HCT116 (cell line): ENCODE data around the gene DCBLD2. TPM values are rescaled to one million over a fixed set of nuclear protein-coding genes. Genes with fewer than 3 reads are reported as not detected.

ENCODE experiments used
- ATAC-seq: fragments of 200-7000 bp; cut with Tn5 transposase; 2 replicates; pipeline ENCODE4 v1.9.1; 2020; ENCODE audit warnings: mild to moderate bottlenecking, moderate library complexity
- BruUV-seq: library from RNA; stranded (reverse); fragments of 400-500 nt; replicated peaks from 2 replicates; lab custom pipeline; 2021; lab: Mats Ljungman, UMichigan
- CTCF ChIA-PET: fragments of 300-600 bp; sonication (Branson Sonifier 250); formaldehyde crosslinking; loops from one replicate; lab custom pipeline; 2021; ENCODE audit warnings: antibody characterized with exemption; lab: Charles Lee
- POLR2A ChIA-PET: fragments of 300-600, 350-600 bp; sonication (Branson Sonifier 250); formaldehyde crosslinking; loops from one replicate; lab custom pipeline; 2021; ENCODE audit warnings: antibody characterized with exemption; lab: Charles Lee
- RAD21 ChIA-PET, 2 experiments: fragments of 300-600 bp; sonication (Branson Sonifier 250); formaldehyde crosslinking; loops; one replicate each; lab custom pipeline; 2023; ENCODE audit warnings: low total read pairs in 2 of 2; ENCODE audit not compliant: uncharacterized antibody in 2 of 2, unreplicated experiment in 2 of 2, low non-redundant PET in 1 of 2; lab: Charles Lee
- DNase-seq: peaks from one replicate; pipeline ENCODE4 v3.0.0-alpha.2; 2010; ENCODE audit warnings: low read depth, low spot score
- H2AFZ ChIP-seq: fragments of 200-600 bp; shearing (Covaris generic), sonication (generic); 2 replicates; pipeline ENCODE4 v1.6.1; 2017; ENCODE audit warnings: low read depth, mixed run types, mixed read lengths, antibody characterized with exemption, low read length; ENCODE audit not compliant: poor library complexity, severe bottlenecking
- H3K27ac ChIP-seq: 2 replicates; pipeline ENCODE4 v1.5.1; 2012; ENCODE audit warnings: low read depth, low read length
- H3K27me3 ChIP-seq: fragments of 200-600 bp; sonication (generic); 2 replicates; pipeline ENCODE4 v1.6.1; 2016; ENCODE audit warnings: mixed run types, low read length, mixed read lengths; ENCODE audit not compliant: insufficient read depth
- H3K36me3 ChIP-seq, 2 experiments: fragments of 200-500 bp in 1 of 2; fragments of 200-600 bp in 1 of 2; sonication (Bioruptor generic) in 1 of 2; sonication (generic) in 1 of 2; 2 replicates each; pipeline versions ENCODE4 v1.5.1 to v1.6.1; 2014 to 2016; ENCODE audit warnings: low read length in 2 of 2, inconsistent platforms in 1 of 2, mixed read lengths in 1 of 2, mixed run types in 1 of 2; ENCODE audit not compliant: insufficient read depth in 2 of 2, control insufficient read depth in 1 of 2
- H3K4me1 ChIP-seq, 2 experiments: fragments of 200-600 bp in 1 of 2; sonication (generic) in 1 of 2; 2 replicates each; pipeline versions ENCODE4 v1.5.1 to v1.6.1; 2012 to 2017; ENCODE audit warnings: low read length in 2 of 2, inconsistent platforms in 1 of 2, mild to moderate bottlenecking in 1 of 2, mixed read lengths in 1 of 2, mixed run types in 1 of 2, moderate library complexity in 1 of 2; ENCODE audit not compliant: insufficient read depth in 2 of 2, control insufficient read depth in 1 of 2
- H3K4me2 ChIP-seq: fragments of 200-600 bp; sonication (generic); 2 replicates; pipeline ENCODE4 v1.6.1; 2017; ENCODE audit warnings: mixed run types, low read length, mixed read lengths
- H3K4me3 ChIP-seq, 2 experiments: fragments of 200-600 bp in 1 of 2; sonication (generic) in 1 of 2; replicated peaks in 1 of 2; 2 replicates each; pipeline ENCODE4 v1.5.1; 2011 to 2016; ENCODE audit warnings: low read length in 2 of 2, control low read depth in 1 of 2, low read depth in 1 of 2, mild to moderate bottlenecking in 1 of 2, mixed read lengths in 1 of 2, mixed run types in 1 of 2
- H3K79me2 ChIP-seq: fragments of 200-600 bp; sonication (generic); 2 replicates; pipeline ENCODE4 v1.6.1; 2017; ENCODE audit warnings: mild to moderate bottlenecking, mixed run types, low read length, moderate library complexity, mixed read lengths; ENCODE audit not compliant: insufficient read depth
- H3K9ac ChIP-seq: fragments of 200-600 bp; sonication (generic); 2 replicates; pipeline ENCODE4 v1.6.1; 2016; ENCODE audit warnings: low read length, mixed read lengths
- H3K9me2 ChIP-seq: fragments of 200-600 bp; sonication (generic), shearing (Covaris generic); 2 replicates; pipeline ENCODE4 v1.6.1; 2017; ENCODE audit warnings: mixed run types, mild to moderate bottlenecking, moderate library complexity; ENCODE audit not compliant: insufficient read depth
- H3K9me3 ChIP-seq, 2 experiments: fragments of 200-500 bp in 1 of 2; fragments of 200-600 bp in 1 of 2; sonication (Bioruptor generic) in 1 of 2; sonication (generic) in 1 of 2; 2 replicates each; pipeline ENCODE4 v1.6.1; 2014 to 2017; ENCODE audit warnings: low read length in 2 of 2, mixed read lengths in 2 of 2, inconsistent platforms in 1 of 2, low read depth in 1 of 2, mild to moderate bottlenecking in 1 of 2, mixed run types in 1 of 2, moderate library complexity in 1 of 2; ENCODE audit not compliant: control insufficient read depth in 1 of 2, insufficient read depth in 1 of 2
- H4K20me1 ChIP-seq: fragments of 200-600 bp; sonication (generic), shearing (Covaris generic); 2 replicates; pipeline ENCODE4 v1.6.1; 2017; ENCODE audit warnings: mixed run types, mild to moderate bottlenecking, moderate library complexity; ENCODE audit not compliant: insufficient read depth
- EGR1 ChIP-seq: IDR thresholded peaks from 2 replicates; pipeline ENCODE4 v1.6.1; 2012; ENCODE audit warnings: low read depth
- EZH2 ChIP-seq: fragments of 200-600 bp; sonication (generic); IDR thresholded peaks from 2 replicates; pipeline ENCODE4 v1.6.1; 2017; ENCODE audit warnings: antibody characterized with exemption, mixed run types
- FOSL1 ChIP-seq: IDR thresholded peaks from 2 replicates; pipeline ENCODE4 v1.6.1; 2012; ENCODE audit warnings: low read depth
- JUND ChIP-seq: IDR thresholded peaks from 2 replicates; pipeline ENCODE4 v1.6.1; 2012
- MAX ChIP-seq: IDR thresholded peaks from 2 replicates; pipeline ENCODE4 v1.6.1; 2012
- POLR2A ChIP-seq: IDR thresholded peaks from 2 replicates; pipeline ENCODE4 v1.7.0; 2011; ENCODE audit warnings: borderline replicate concordance; ENCODE audit not compliant: insufficient read depth, insufficient read length; ENCODE audit errors: extremely low read depth
- RAD21 ChIP-seq: IDR thresholded peaks from 2 replicates; pipeline ENCODE4 v1.6.1; 2012; ENCODE audit warnings: low read depth, mild to moderate bottlenecking
- SIN3A ChIP-seq: IDR thresholded peaks from 2 replicates; pipeline ENCODE4 v1.6.1; 2012; ENCODE audit warnings: low read depth
- TCF7L2 ChIP-seq: IDR thresholded peaks from 2 replicates; pipeline ENCODE4 v1.7.0; 2011; ENCODE audit warnings: borderline replicate concordance, inconsistent platforms; ENCODE audit not compliant: insufficient read depth, insufficient read length; ENCODE audit errors: extremely low read depth
- ZFX ChIP-seq: fragments of 450-650 bp; IDR thresholded peaks from 2 replicates; pipeline ENCODE4 v1.6.1; 2017
- ZNF274 ChIP-seq: fragments of 200-500 bp; sonication (Bioruptor generic); IDR thresholded peaks from 2 replicates; pipeline ENCODE4 v1.6.1; 2014; ENCODE audit warnings: mild to moderate bottlenecking, low read depth, low read length, inconsistent platforms
- intact Hi-C: fragments of 100-400 bp; cut with micrococcal nuclease; formaldehyde crosslinking; loops from 2 replicates; pipeline ENCODE4 v1.10.0; 2022
- total RNA-seq: library from RNA; stranded (reverse); gene quantifications from one replicate; pipeline ENCODE4 v1.2.1, GENCODE V29; 2021; ENCODE audit not compliant: unreplicated experiment
- TF ChIP-seq, protein P1 (sequence below): IDR thresholded peaks from 2 replicates; pipeline ENCODE4 v1.6.1; 2011; ENCODE audit warnings: mild to moderate bottlenecking, low read length, moderate library complexity; ENCODE audit not compliant: insufficient replicate concordance; ENCODE audit errors: extremely low read depth
- TF ChIP-seq, protein P2 (sequence below), 3 experiments: fragments of 200-600 bp in 1 of 3; sonication (generic) in 1 of 3; IDR thresholded peaks in 2 of 3; conservative IDR thresholded peaks in 1 of 3; 2 replicates each; pipeline ENCODE4 v1.5.1; 2012 to 2017; ENCODE audit warnings: low read depth in 2 of 3, low read length in 2 of 3, antibody characterized with exemption in 1 of 3, borderline replicate concordance in 1 of 3, control low read depth in 1 of 3, mild to moderate bottlenecking in 1 of 3, mixed read lengths in 1 of 3, mixed run types in 1 of 3, moderate library complexity in 1 of 3; ENCODE audit not compliant: insufficient read depth in 1 of 3
- TF ChIP-seq, protein P3 (sequence below): IDR thresholded peaks from 2 replicates; pipeline ENCODE4 v1.6.1; 2012; ENCODE audit warnings: low read depth

Gene DCBLD2
- total RNA-seq, 1 experiment from 2014 or later: 532 TPM

GRCh38 chr3:98798820-98799219 lies 102.7 kb downstream of the DCBLD2 start (continued):
- TF ChIP-seq, protein P1, sequence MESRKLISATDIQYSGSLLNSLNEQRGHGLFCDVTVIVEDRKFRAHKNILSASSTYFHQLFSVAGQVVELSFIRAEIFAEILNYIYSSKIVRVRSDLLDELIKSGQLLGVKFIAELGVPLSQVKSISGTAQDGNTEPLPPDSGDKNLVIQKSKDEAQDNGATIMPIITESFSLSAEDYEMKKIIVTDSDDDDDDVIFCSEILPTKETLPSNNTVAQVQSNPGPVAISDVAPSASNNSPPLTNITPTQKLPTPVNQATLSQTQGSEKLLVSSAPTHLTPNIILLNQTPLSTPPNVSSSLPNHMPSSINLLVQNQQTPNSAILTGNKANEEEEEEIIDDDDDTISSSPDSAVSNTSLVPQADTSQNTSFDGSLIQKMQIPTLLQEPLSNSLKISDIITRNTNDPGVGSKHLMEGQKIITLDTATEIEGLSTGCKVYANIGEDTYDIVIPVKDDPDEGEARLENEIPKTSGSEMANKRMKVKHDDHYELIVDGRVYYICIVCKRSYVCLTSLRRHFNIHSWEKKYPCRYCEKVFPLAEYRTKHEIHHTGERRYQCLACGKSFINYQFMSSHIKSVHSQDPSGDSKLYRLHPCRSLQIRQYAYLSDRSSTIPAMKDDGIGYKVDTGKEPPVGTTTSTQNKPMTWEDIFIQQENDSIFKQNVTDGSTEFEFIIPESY: no peak
- TF ChIP-seq SIN3A: no peak

DNA sequence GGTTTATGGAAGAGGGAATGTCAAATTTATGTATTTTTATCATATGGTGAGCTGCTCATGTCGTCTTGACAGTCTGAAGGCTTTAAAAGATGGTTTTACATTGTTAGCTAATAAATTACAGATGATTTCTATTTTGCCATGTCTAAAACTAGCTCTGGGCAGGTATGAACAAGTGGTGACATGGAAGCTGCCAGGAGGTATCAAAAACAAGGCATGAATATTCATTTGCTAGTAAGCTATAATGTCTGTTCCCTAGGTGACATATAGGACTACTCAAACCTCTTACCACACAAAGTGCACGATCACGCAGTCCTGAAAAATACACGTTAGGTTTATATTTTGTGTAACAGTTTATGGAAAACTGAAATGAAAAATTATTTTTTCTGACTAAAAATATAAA lies 103.6 kb downstream of the DCBLD2 start:
- BruUV-seq: no TSS peak
- Histone ChIP-seq H3K9me3 (no peaks in the 10 kb centered on the region), H3K9ac (no peak overlapping the region), H3K27ac (no peak overlapping the region), H3K36me3 (peaks cover 30 to 53% of the 10 kb centered on the region in 2 experiments), H3K9me2 (no peaks in the 10 kb centered on the region), H4K20me1 (peaks cover 3% of the 10 kb centered on the region; the same call in 1 of the 2 replicates), H3K79me2 (peaks cover 4% of the 10 kb centered on the region; the same call in 1 of the 2 replicates), H3K4me1 (no peaks in the 10 kb centered on the region), H3K27me3 (no peaks in the 10 kb centered on the region), H3K4me2 (no peak overlapping the region), H2AFZ (no peak overlapping the region), H3K4me3 (no peak overlapping the region)
- TF ChIP-seq, protein P2, sequence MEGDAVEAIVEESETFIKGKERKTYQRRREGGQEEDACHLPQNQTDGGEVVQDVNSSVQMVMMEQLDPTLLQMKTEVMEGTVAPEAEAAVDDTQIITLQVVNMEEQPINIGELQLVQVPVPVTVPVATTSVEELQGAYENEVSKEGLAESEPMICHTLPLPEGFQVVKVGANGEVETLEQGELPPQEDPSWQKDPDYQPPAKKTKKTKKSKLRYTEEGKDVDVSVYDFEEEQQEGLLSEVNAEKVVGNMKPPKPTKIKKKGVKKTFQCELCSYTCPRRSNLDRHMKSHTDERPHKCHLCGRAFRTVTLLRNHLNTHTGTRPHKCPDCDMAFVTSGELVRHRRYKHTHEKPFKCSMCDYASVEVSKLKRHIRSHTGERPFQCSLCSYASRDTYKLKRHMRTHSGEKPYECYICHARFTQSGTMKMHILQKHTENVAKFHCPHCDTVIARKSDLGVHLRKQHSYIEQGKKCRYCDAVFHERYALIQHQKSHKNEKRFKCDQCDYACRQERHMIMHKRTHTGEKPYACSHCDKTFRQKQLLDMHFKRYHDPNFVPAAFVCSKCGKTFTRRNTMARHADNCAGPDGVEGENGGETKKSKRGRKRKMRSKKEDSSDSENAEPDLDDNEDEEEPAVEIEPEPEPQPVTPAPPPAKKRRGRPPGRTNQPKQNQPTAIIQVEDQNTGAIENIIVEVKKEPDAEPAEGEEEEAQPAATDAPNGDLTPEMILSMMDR (IDR thresholded peaks at IDR 0.05 in 2 of 3, conservative IDR thresholded peaks at IDR 0.05 in 1 of 3; ENCODE audit: borderline replicate concordance in 1 of 3, insufficient read depth in 1 of 3, low read depth in 2 of 3, low read length in 2 of 3): no peak
- TF ChIP-seq TCF7L2 (no peak), FOSL1 (no peak), ZNF274 (no peak), ZFX (no peak), MAX (no peak), JUND (no peak), EZH2 (no peak), RAD21 (no peak), EGR1 (no peak), POLR2A (no peak)
- TF ChIP-seq, protein P1: no peak
- TF ChIP-seq, protein P3, sequence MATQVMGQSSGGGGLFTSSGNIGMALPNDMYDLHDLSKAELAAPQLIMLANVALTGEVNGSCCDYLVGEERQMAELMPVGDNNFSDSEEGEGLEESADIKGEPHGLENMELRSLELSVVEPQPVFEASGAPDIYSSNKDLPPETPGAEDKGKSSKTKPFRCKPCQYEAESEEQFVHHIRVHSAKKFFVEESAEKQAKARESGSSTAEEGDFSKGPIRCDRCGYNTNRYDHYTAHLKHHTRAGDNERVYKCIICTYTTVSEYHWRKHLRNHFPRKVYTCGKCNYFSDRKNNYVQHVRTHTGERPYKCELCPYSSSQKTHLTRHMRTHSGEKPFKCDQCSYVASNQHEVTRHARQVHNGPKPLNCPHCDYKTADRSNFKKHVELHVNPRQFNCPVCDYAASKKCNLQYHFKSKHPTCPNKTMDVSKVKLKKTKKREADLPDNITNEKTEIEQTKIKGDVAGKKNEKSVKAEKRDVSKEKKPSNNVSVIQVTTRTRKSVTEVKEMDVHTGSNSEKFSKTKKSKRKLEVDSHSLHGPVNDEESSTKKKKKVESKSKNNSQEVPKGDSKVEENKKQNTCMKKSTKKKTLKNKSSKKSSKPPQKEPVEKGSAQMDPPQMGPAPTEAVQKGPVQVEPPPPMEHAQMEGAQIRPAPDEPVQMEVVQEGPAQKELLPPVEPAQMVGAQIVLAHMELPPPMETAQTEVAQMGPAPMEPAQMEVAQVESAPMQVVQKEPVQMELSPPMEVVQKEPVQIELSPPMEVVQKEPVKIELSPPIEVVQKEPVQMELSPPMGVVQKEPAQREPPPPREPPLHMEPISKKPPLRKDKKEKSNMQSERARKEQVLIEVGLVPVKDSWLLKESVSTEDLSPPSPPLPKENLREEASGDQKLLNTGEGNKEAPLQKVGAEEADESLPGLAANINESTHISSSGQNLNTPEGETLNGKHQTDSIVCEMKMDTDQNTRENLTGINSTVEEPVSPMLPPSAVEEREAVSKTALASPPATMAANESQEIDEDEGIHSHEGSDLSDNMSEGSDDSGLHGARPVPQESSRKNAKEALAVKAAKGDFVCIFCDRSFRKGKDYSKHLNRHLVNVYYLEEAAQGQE: no peak
- intact Hi-C loops: loop anchor here (5.0 kb wide), 1 partner anchor 196 kb away; no protein-coding TSS in a partner anchor
- ATAC-seq (no peak), DNase-seq (no peak)
- RAD21 ChIA-PET: no interaction called here
- POLR2A ChIA-PET: interaction anchor here (0.9 kb wide), 1 partner anchor 8 kb away, joined by 3 read pairs; no protein-coding TSS in a partner anchor
- CTCF ChIA-PET: interaction anchor here (1.5 to 2.1 kb wide), 2 partner anchors 19 to 196 kb away, joined by 6 to 9 read pairs; no protein-coding TSS in a partner anchor
